ENCODE measurements around the gene IL1F10.

IL1F10 gene

GRCh38 chr2:113032737-113033136 lies 35.0 kb upstream of the IL1F10 start:
- no peak overlapping the region for H3K27ac ChIP-seq (ENCODE audit: low read depth, low read length)
- H4K20me1 ChIP-seq (ENCODE audit: low read depth, low read length): no peaks in the 10 kb centered on the region
- H3K27me3 ChIP-seq (ENCODE audit: low read length): no peaks in the 10 kb centered on the region
- no peaks in the 10 kb centered on the region for H3K9me3 ChIP-seq (ENCODE audit: insufficient read depth, low read length)
- H3F3A ChIP-seq (ENCODE audit: insufficient read depth): no peaks in the 10 kb centered on the region
- no peaks in the 10 kb centered on the region for H3K79me2 ChIP-seq (ENCODE audit: insufficient read depth, low read length)
- no peaks in the 10 kb centered on the region for H3K9me2 ChIP-seq (replicated peaks; ENCODE audit: insufficient read depth, low read length)
- H3K9ac ChIP-seq (ENCODE audit: low read length): no peak overlapping the region
- no peak overlapping the region for H3K4me3 ChIP-seq (ENCODE audit: insufficient read depth, low read length, poor library complexity, severe bottlenecking)
- H3K36me3 ChIP-seq (ENCODE audit: low read length): no peaks in the 10 kb centered on the region
- no peak overlapping the region for H2AFZ ChIP-seq (ENCODE audit: low read depth, low read length, severe bottlenecking)
- no peak overlapping the region for H3K4me2 ChIP-seq (ENCODE audit: low read depth, low read length, poor library complexity, severe bottlenecking)
- no peak for TF ChIP-seq CTCF (IDR thresholded peaks at IDR 0.05; ENCODE audit: insufficient read depth, low read length, poor library complexity, severe bottlenecking)
- no peak for TF ChIP-seq EZH2phosphoT487 (conservative IDR thresholded peaks at IDR 0.05; ENCODE audit: low read length)

- H3K4me3 ChIP-seq (ENCODE audit: insufficient read depth, low read length, poor library complexity, severe bottlenecking): no peak overlapping the region
- no peaks in the 10 kb centered on the region for H3K36me3 ChIP-seq (ENCODE audit: low read length)
- no peaks in the 10 kb centered on the region for H3F3A ChIP-seq (ENCODE audit: insufficient read depth)
- H3K27ac ChIP-seq (ENCODE audit: low read depth, low read length): no peak overlapping the region
- H3K9me2 ChIP-seq (replicated peaks; ENCODE audit: insufficient read depth, low read length): no peaks in the 10 kb centered on the region
- H3K4me2 ChIP-seq (ENCODE audit: low read depth, low read length, poor library complexity, severe bottlenecking): no peak overlapping the region
- no peaks in the 10 kb centered on the region for H4K20me1 ChIP-seq (ENCODE audit: low read depth, low read length)
- TF ChIP-seq EZH2phosphoT487 (conservative IDR thresholded peaks at IDR 0.05; ENCODE audit: low read length): no peak
- TF ChIP-seq CTCF (IDR thresholded peaks at IDR 0.05; ENCODE audit: insufficient read depth, low read length, poor library complexity, severe bottlenecking): no peak
- H3K9me3 ChIP-seq (ENCODE audit: insufficient read depth, low read length): no peaks in the 10 kb centered on the region
- no peak overlapping the region for H3K9ac ChIP-seq (ENCODE audit: low read length)
- H3K79me2 ChIP-seq (ENCODE audit: insufficient read depth, low read length): no peaks in the 10 kb centered on the region
- H3K27me3 ChIP-seq (ENCODE audit: low read length): no peaks in the 10 kb centered on the region
- H2AFZ ChIP-seq (ENCODE audit: low read depth, low read length, severe bottlenecking): no peak overlapping the region
Measured at GRCh38 chr2:113034016-113034415, 33.8 kb upstream of the IL1F10 start.

- H3K36me3 ChIP-seq (ENCODE audit: low read length): no peaks in the 10 kb centered on the region
- no peak overlapping the region for H3K9ac ChIP-seq (ENCODE audit: low read length)
- no peak overlapping the region for H3K4me3 ChIP-seq (ENCODE audit: insufficient read depth, low read length, poor library complexity, severe bottlenecking)
- H3K9me3 ChIP-seq (ENCODE audit: insufficient read depth, low read length): no peaks in the 10 kb centered on the region
- no peak overlapping the region for H3K27ac ChIP-seq (ENCODE audit: low read depth, low read length)
- no peaks in the 10 kb centered on the region for H3K9me2 ChIP-seq (replicated peaks; ENCODE audit: insufficient read depth, low read length)
- no peak overlapping the region for H3K4me2 ChIP-seq (ENCODE audit: low read depth, low read length, poor library complexity, severe bottlenecking)
- TF ChIP-seq EZH2phosphoT487 (conservative IDR thresholded peaks at IDR 0.05; ENCODE audit: low read length) (no peak), CTCF (IDR thresholded peaks at IDR 0.05; ENCODE audit: insufficient read depth, low read length, poor library complexity, severe bottlenecking) (no peak)
- no peak overlapping the region for H2AFZ ChIP-seq (ENCODE audit: low read depth, low read length, severe bottlenecking)
- no peaks in the 10 kb centered on the region for H3F3A ChIP-seq (ENCODE audit: insufficient read depth)
- no peaks in the 10 kb centered on the region for H4K20me1 ChIP-seq (ENCODE audit: low read depth, low read length)
- H3K79me2 ChIP-seq (ENCODE audit: insufficient read depth, low read length): no peaks in the 10 kb centered on the region
- H3K27me3 ChIP-seq (ENCODE audit: low read length): no peaks in the 10 kb centered on the region
Measured at GRCh38 chr2:113036763-113037162, 31.0 kb upstream of the IL1F10 start.
